Measurements from ENCODE around the gene CAMK1D. TPM values are rescaled to one million over a fixed set of nuclear protein-coding genes. Genes with fewer than 3 reads are reported as not detected.

The CAMK1D gene
- total and polyA plus RNA-seq, 2 donors (not counting 3 experiments of a cell fraction or from before 2014, with no cell fraction given) = 0.37 to 4.2 TPM

DNA sequence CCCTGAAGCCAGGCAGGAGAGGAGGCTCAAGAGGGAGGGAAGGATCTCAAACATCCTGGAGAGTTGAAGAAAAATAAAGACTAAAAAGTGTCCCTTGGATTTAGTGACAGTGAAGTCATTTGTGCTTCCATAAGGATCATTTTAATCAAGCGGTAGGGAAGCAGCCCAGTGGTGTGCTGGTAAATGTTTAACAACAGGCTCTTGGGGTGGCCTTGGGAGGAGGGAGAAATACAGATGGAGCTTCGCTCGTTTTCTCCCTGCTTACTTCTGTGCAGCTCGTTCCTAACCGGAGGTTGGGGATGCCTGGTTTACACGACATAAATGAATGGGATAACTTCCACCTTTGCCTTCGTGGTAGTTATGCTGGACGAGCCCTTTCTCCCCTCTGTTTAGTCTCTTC lies 140.0 kb downstream of the CAMK1D start:
- CTCF ChIA-PET = no interaction called here
- H3K9me1 ChIP-seq (replicated peaks; ENCODE audit: control insufficient read depth, extremely low read depth, insufficient read depth, low read length) = no peaks in the 10 kb centered on the region
- no peak overlapping the region for H3K4me3 ChIP-seq (replicated peaks in 1 of 3; ENCODE audit: insufficient read depth in 1 of 3, low read depth in 1 of 3, low read length in 3 of 3)
- H3K36me3 ChIP-seq (ENCODE audit: control insufficient read depth in 2 of 2, extremely low read depth in 1 of 2, insufficient read depth in 2 of 2, low read length in 2 of 2) = no peaks in the 10 kb centered on the region
- FAIRE-seq (no peak), DNase-seq (ENCODE audit: low read depth, low spot score) (no peak)
- H3K27ac ChIP-seq (ENCODE audit: insufficient read depth, low read depth, low read length) = no peak overlapping the region
- dilution Hi-C loops (cut with MboI; ENCODE audit: extremely low pct_ligation_motif_present, low sequenced_read_pairs) = no loop called here
- BruUV-seq (replicated peaks) = no TSS peak
- no peaks in the 10 kb centered on the region for H3K79me2 ChIP-seq (ENCODE audit: control insufficient read depth, insufficient read depth, low read length)
- H3K9me3 ChIP-seq (replicated peaks; ENCODE audit: control insufficient read depth, insufficient read depth, low read length) = no peaks in the 10 kb centered on the region
- no peak overlapping the region for H2AFZ ChIP-seq (ENCODE audit: low read depth, low read length)
- H3K9ac ChIP-seq (replicated peaks; ENCODE audit: extremely low read depth, insufficient read depth, low read length) = no peak overlapping the region
- intact Hi-C loops (cut with micrococcal nuclease) = no loop called here
- no peak for TF ChIP-seq JUN (IDR thresholded peaks at IDR 0.05; ENCODE audit: borderline replicate concordance, insufficient read depth, insufficient read length, low read depth)
- TF ChIP-seq GATA2 (IDR thresholded peaks at IDR 0.05; ENCODE audit: insufficient read depth, insufficient read length, low read depth, low read length) = no peak
- no peak for TF ChIP-seq POLR2A (IDR thresholded peaks at IDR 0.05; ENCODE audit: low read depth, low read length)
- TF ChIP-seq, protein P1, sequence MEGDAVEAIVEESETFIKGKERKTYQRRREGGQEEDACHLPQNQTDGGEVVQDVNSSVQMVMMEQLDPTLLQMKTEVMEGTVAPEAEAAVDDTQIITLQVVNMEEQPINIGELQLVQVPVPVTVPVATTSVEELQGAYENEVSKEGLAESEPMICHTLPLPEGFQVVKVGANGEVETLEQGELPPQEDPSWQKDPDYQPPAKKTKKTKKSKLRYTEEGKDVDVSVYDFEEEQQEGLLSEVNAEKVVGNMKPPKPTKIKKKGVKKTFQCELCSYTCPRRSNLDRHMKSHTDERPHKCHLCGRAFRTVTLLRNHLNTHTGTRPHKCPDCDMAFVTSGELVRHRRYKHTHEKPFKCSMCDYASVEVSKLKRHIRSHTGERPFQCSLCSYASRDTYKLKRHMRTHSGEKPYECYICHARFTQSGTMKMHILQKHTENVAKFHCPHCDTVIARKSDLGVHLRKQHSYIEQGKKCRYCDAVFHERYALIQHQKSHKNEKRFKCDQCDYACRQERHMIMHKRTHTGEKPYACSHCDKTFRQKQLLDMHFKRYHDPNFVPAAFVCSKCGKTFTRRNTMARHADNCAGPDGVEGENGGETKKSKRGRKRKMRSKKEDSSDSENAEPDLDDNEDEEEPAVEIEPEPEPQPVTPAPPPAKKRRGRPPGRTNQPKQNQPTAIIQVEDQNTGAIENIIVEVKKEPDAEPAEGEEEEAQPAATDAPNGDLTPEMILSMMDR (IDR thresholded peaks at IDR 0.05; ENCODE audit: extremely low read depth in 1 of 2, insufficient read depth in 1 of 2, low read depth in 1 of 2, low read length in 2 of 2) = no peak
- no peak for TF ChIP-seq EZH2 (IDR thresholded peaks at IDR 0.05; ENCODE audit: borderline replicate concordance, low read depth, low read length, severe bottlenecking)
- TF ChIP-seq POLR2AphosphoS5 (IDR thresholded peaks at IDR 0.05; ENCODE audit: insufficient read depth, low read depth, low read length) = no peak
- TF ChIP-seq MYC (IDR thresholded peaks at IDR 0.05; ENCODE audit: low read depth, low read length) = no peak
- TF ChIP-seq, protein P2, sequence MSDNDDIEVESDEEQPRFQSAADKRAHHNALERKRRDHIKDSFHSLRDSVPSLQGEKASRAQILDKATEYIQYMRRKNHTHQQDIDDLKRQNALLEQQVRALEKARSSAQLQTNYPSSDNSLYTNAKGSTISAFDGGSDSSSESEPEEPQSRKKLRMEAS (IDR thresholded peaks at IDR 0.05; ENCODE audit: insufficient read depth, insufficient read length) = no peak
- no peak for TF ChIP-seq FOS (IDR thresholded peaks at IDR 0.05; ENCODE audit: borderline replicate concordance, insufficient read depth, low read length)
- H4K20me1 ChIP-seq (replicated peaks; ENCODE audit: control insufficient read depth, extremely low read depth, insufficient read depth, low read length) = no peaks in the 10 kb centered on the region
- no peak overlapping the region for H3K4me2 ChIP-seq (ENCODE audit: insufficient read depth, low read length)
- H3K27me3 ChIP-seq (ENCODE audit: control insufficient read depth in 2 of 2, insufficient read depth in 2 of 2, low read length in 2 of 2) = no peaks in the 10 kb centered on the region
- POLR2A ChIA-PET = no interaction called here
- no peaks in the 10 kb centered on the region for H3K4me1 ChIP-seq (ENCODE audit: control insufficient read depth, extremely low read depth, insufficient read depth, low read length)

Data from endothelial cell of umbilical vein (primary cell).